Lower leg skin (tissue), 4 donors: ENCODE measurements around the gene ALOX5AP. TPM values are rescaled to one million over a fixed set of nuclear protein-coding genes. Genes with fewer than 3 reads are reported as not detected.

ENCODE experiments used
- DNase-seq, 2 donors: peaks; one replicate each; pipeline ENCODE4 v3.0.0-alpha.2; 2019; ENCODE audit warnings: low spot score in 2 of 2
- H3K4me3 ChIP-seq: fragments of 200-600 bp; sonication (generic); 2 replicates; pipeline ENCODE4 v1.5.1; 2017; ENCODE audit warnings: mild to moderate bottlenecking, low read depth; ENCODE audit not compliant: poor library complexity, severe bottlenecking
- CTCF ChIP-seq, 3 donors: fragments of 450-650 bp; IDR thresholded peaks; one replicate each; pipeline ENCODE4 v1.5.1; 2016; ENCODE audit warnings: antibody characterized with exemption in 3 of 3, mild to moderate bottlenecking in 3 of 3, moderate library complexity in 2 of 3
- POLR2A ChIP-seq, 2 donors: fragments of 450-650 bp; IDR thresholded peaks; one replicate each; pipeline ENCODE4 v1.6.1; 2016 to 2017; ENCODE audit warnings: antibody characterized with exemption in 2 of 2, mild to moderate bottlenecking in 1 of 2, moderate library complexity in 1 of 2
- WGBS, 2 donors: methylation state at CpG; one replicate each; pipeline ENCODE4 v1.1.5; 2018; 5-methylcytosine and 5-hydroxymethylcytosine counted together
- intact Hi-C: fragments of 100-400 bp; cut with DNase I; formaldehyde crosslinking; loops from one replicate; pipeline ENCODE4 v1.15.0; 2023; ENCODE audit warnings: low total_unique reads
- total RNA-seq, 4 donors: library from RNA; depleted of rRNA; stranded (reverse); fragments of >200 nt; gene quantifications; one replicate each; pipeline ENCODE4 v1.1.0, GENCODE V29; 2016

The ALOX5AP gene
- total RNA-seq, 4 donors from 2014 or later = 4.2 to 10.9 (median 6.2) TPM

GRCh38 chr13:30730526-30730925, 4.8 kb upstream of the ALOX5AP start:
- no peak for DNase-seq
- H3K4me3 ChIP-seq = no peak overlapping the region
- TF ChIP-seq POLR2A (IDR thresholded peaks at IDR 0.05) (no peak), CTCF (IDR thresholded peaks at IDR 0.05) (no peak)
- intact Hi-C loops = loop anchor here (1.0 kb wide), 1 partner anchor 30 kb away; no protein-coding TSS in a partner anchor
- WGBS, 2 donors = 49 to 69% methylated on average over 7 of the region's 7 CpGs

GRCh38 chr13:30731361-30732045, 3.8 kb upstream of the ALOX5AP start:
- no peak for DNase-seq
- TF ChIP-seq CTCF (IDR thresholded peaks at IDR 0.05) (no peak), POLR2A (IDR thresholded peaks at IDR 0.05) (no peak)
- intact Hi-C loops = no loop called here
- no peak overlapping the region for H3K4me3 ChIP-seq
- 90% methylated on average over 21 of the region's 21 CpGs for WGBS, 2 donors

GRCh38 chr13:30732046-30732390, 3.3 kb upstream of the ALOX5AP start:
- WGBS, 2 donors = 87 to 96% methylated on average over 21 of the region's 21 CpGs
- TF ChIP-seq POLR2A (IDR thresholded peaks at IDR 0.05) (no peak), CTCF (IDR thresholded peaks at IDR 0.05) (no peak)
- DNase-seq = no peak
- H3K4me3 ChIP-seq = no peak overlapping the region
- intact Hi-C loops = no loop called here

- no peak for DNase-seq
- WGBS, 2 donors = 76 to 81% methylated on average over 1 of the region's 1 CpG
- H3K4me3 ChIP-seq = no peak overlapping the region
- intact Hi-C loops = no loop called here
- TF ChIP-seq POLR2A (IDR thresholded peaks at IDR 0.05) (no peak), CTCF (IDR thresholded peaks at IDR 0.05) (no peak)
Measured at GRCh38 chr13:30734439-30734838, 904 bp upstream of the ALOX5AP start.

GRCh38 chr13:30735872-30736175, 481 bp downstream of the ALOX5AP start:
- no peak for DNase-seq
- H3K4me3 ChIP-seq = no peak overlapping the region
- intact Hi-C loops = no loop called here
- TF ChIP-seq POLR2A (IDR thresholded peaks at IDR 0.05) (no peak), CTCF (IDR thresholded peaks at IDR 0.05) (no peak)
- 77 to 92% methylated on average over 2 of the region's 2 CpGs for WGBS, 2 donors
